Suppressor macrophage treated with lipopolysaccharide for 1 hour (primary cell): ENCODE data around the gene EYS.
"Not testable (repeated sequence)": the region's sequence is repeated elsewhere in the genome, so short reads cannot be mapped to it uniquely, and the experiment has no call there.

ENCODE experiments used
- DNase-seq, 3 donors: peaks; one replicate each; pipeline ENCODE4 v3.0.0-alpha.2; 2020 to 2022

EYS gene

GRCh38 chr6:64084185-64084663, 1622.8 kb downstream of the EYS start:
- DNase-seq, result no peak

DNA sequence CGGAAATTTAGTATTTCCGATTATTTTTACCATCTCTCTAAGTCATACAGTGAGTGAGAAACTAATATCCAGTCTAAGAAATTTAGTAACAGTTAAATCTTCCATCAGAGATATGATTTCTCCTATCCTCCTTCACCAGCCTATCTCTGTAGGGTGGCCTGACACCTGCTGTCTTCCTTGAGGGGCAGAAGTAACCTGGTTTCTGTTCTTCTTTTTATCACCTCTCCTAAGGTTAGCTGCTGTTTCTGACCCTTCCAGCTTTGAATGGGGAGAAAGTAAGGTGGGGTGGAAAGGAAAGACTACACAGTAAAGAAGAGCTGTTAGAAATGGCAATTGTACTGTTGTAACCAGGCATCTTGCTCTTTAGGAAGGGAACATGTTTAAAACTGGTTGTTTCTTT, 1623.8 kb downstream of the EYS start:
- no peak for DNase-seq

DNA sequence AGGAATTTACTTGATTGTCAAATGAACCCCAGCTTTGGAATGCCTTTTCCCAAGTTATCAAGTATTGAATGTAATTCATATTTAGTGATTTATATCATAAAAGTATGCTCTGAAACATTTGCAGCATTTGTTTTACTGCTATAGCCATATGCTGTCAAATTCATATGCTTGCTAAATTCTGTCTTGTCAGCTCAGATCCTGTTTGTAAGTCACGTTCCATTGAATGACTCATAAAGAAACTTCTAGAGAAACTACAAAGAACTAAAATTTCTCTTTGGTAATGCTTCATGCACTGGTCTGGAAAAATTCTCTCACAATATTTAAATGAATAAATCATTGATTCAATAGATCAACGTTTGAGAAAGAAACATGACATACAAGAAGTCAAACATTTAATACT, 1625.6 kb downstream of the EYS start:
- DNase-seq, result no peak

DNA sequence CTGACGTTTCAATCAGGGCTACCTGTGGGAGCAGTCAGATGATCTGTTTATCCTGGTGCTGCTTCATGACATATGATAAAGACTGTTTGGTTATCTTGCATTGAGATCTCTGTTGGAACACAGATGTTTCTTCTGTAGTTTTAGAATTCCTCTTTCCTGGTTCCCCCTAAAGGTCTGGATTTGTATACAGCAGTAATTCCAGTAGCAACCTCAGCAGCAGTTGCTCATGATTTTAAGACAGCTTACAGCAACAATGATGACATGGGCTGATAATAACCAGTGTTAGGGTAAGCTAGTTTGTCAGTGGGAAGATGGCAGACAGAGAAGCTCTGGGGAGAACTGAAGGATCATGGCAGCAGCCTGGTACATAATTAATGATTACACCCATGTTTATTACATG, 1632.0 kb downstream of the EYS start:
- DNase-seq, result no peak

DNA sequence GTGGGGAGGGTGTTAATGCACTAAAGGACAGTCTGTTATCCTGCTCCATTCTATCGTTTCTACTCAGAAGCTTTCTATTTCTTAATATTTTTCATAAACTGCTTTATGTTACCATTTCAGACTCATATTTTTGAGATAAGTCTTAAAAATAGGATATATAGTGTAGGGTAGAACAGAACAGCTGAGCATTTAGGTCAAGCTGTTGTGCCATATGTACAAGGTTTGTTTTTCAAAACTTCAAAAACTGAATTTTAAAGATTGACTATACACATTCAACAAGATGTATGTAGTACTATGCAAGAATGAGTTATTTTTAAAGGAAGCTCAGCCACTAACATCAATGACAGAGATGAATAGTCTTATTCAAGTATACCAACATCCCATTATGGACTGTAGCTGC, 1634.3 kb downstream of the EYS start:
- no peak for DNase-seq

- no peak for DNase-seq
Measured at GRCh38 chr6:64064919-64065318, 1642.1 kb downstream of the EYS start.

DNA sequence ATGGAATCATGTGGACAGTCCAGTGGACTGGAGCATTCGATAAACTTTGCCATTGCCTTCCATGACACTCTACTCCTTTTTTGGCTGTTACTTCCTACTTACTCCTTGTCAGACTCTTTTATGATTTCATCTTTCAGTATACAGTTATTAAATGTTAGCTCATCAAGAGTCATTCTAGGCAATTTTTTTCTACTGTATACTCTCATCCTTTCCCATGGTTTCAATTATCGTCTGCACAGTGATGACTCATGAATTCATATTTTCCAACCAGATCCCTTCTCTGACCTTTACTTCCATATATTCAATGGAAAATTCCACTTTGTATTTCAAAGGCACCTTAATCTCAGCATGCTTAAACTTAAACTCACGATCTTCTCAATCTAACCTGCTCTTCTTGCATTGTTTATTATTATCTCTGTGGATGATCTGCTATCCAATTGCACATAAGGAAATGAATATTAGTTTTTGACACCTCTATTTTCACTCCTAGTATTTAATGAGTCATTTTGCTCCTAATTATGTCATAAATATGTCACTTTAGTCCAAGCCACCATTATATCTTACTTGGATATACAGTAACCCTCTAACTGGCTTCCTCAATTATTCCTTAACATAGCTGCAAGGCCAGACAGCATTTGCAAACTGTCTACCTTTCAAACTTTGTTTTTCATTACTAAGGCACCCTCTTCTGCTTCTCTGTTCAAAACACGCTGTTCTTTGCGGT, 1643.9 kb downstream of the EYS start:
- DNase-seq, result no peak

DNA sequence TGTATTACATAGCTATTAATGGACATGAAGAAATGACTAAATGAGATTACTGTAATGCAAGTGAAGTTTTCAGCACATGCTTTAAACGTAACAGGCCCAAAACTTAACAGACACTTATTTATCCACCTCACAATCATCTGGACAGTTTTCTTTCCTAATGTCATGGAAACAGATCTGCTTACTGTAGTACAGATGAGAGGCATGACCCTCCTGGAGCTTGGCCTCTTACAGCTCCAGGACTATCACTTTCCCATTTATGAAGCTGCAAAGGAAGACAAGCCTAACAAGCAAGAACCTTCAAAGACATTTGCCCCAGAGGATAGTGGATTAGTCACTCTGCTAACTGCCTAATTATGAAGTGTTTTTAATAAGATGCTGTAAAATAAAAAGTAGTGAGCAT, 1652.2 kb downstream of the EYS start:
- no peak for DNase-seq

- no peak for DNase-seq
Measured at GRCh38 chr6:64050590-64050989, 1656.4 kb downstream of the EYS start.

DNA sequence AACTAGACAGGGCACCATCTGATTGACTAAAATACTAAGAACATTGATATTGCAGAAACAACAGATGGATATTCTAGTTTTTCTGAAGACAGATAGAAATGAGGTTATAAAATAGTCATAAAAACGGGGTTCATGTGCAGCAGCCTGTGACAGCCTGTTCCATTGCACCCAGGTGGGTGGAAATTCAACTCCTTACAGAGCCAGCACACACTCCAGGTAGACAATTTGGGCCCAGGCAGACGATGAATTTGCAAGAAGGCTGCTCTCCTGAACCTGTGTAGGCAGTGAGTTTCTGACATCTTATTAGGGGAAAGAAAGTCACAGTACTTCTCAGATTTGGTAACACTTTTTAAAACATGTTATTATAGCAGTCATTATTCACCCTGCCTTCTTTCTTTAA, 1657.3 kb downstream of the EYS start:
- no peak for DNase-seq

- no peak for DNase-seq
Measured at GRCh38 chr6:64046746-64047208, 1660.2 kb downstream of the EYS start.

- no peak for DNase-seq
Measured at GRCh38 chr6:64041373-64041772, 1665.7 kb downstream of the EYS start.

DNA sequence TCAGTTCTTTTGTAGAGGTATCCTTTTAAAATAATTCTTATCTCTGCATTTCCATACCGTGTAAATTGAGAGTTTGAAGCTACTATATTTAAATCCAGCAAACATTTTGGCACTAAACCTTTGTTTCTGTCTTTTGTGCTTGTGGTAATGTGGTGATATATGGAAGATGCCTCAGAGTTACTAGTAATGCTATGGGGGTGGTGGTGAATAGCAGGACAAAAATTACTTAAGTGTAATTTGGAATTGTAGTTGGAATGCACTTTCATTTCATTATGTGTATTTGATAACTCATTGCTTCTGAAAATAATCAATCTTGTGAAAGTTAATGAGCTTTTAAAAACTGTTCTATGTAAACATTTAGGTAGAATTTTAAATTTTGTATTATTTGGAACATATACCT, 1666.9 kb downstream of the EYS start:
- DNase-seq, result no peak

DNA sequence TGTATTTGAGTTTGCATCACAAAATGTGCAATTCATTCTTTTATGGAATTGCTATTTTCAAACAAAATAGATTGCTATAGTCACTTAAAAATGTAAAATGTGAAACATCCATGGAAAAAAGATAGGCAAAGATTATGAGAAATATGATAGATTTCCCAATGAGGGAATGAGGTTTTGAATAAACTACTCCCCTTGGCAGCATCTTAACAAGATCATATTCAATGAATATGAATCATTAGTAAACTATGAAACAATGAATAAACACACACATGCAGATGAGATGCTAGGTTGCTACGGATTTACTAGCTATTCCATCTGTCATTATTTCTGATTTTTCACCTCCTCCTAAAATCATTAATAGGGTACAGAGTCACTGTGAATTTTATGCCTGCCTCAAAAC, 1669.6 kb downstream of the EYS start:
- no peak for DNase-seq

GRCh38 chr6:64034910-64035655, 1671.9 kb downstream of the EYS start:
- no peak for DNase-seq

DNA sequence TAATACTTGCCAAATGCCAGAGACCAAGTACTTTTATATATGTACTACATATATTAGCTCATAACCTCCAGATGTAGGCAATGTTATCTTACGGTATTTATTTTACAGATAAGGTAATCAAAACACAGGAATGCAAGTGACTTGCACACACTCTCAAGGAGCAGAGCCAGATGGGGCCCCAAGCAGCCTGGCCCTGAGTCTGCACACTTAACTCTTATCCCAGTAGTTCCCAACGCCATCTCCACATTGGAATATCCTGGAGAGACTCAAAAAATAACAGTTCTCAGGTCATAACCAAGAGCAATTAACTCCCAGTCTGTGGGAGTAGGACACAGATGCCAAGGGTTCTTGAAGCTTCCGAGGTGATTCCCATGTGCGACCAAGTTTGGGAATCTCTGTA, 1672.7 kb downstream of the EYS start:
- DNase-seq, result no peak

GRCh38 chr6:64030950-64031618, 1675.9 kb downstream of the EYS start:
- DNase-seq, result not testable (repeated sequence)

DNA sequence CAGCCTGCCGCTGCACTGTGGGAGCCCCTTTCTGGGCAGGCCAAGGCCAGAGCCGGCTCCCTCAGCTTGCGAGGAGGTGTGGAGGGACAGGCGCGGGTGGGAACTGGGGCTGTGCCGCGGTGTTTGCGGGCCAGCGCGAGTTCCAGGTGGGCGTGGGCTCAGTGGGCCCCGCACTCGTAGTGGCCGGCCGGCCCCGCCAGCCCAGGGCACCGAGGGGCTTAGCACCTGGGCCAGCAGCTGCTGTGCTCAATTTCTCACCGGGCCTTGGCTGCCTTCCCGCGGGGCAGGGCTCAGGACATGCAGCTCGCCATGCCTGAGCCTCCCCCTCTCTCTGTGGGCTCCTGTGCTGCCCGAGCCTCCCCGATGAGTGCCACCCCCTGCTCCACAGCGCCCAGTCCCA, 1683.3 kb downstream of the EYS start:
- no peak for DNase-seq

GRCh38 chr6:64014595-64014994, 1692.4 kb downstream of the EYS start:
- no peak for DNase-seq

DNA sequence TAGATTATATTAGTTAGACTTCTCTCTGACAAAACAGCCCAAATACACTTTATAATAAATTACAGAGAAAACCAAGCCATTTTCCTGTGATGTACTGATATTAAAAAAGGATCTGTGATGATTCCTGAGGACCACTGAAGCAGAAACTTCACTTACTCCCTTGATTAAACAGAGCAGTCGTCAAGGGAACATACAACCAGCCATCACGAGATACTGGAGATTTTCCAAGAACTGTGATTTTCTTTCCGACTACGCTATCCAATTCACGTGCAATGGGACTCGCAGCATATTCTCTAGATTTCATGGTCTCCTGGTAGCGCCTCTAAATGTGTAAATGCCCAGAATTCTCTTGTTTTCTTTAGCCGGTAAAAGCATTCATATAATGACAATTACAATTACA, 1694.0 kb downstream of the EYS start:
- DNase-seq, result no peak

GRCh38 chr6:64012351-64013001, 1694.5 kb downstream of the EYS start:
- no peak for DNase-seq

GRCh38 chr6:64010666-64011065, 1696.4 kb downstream of the EYS start:
- DNase-seq, result no peak

GRCh38 chr6:64010010-64010409, 1697.0 kb downstream of the EYS start:
- no peak for DNase-seq
